RWPE1 (cell line): ENCODE results near the gene VWCE.

Experiments used
- CTCF ChIA-PET: fragments of 350-600 bp; sonication (Branson Sonifier 250); formaldehyde crosslinking; extraction: SDS; loops from one replicate; lab custom pipeline; 2021; lab: Yijun Ruan, JAX
- POLR2A ChIA-PET: fragments of 400-600 bp; formaldehyde crosslinking; extraction: SDS; loops from one replicate; lab custom pipeline; 2020; ENCODE audit warnings: antibody characterized with exemption; ENCODE audit not compliant: low non-redundant PET; lab: Yijun Ruan, JAX
- DNase-seq: peaks from one replicate; pipeline ENCODE4 v3.0.0; 2012; ENCODE audit warnings: low spot score
- H3K27ac ChIP-seq: fragments of 450-650 bp; 2 replicates; pipeline ENCODE4 v1.5.1; 2017
- TF ChIP-seq, protein P1 (sequence below): fragments of 450-650 bp; conservative IDR thresholded peaks from 2 replicates; pipeline ENCODE4 v1.5.1; 2017; ENCODE audit warnings: low read depth, mild to moderate bottlenecking

The VWCE gene

GRCh38 chr11:61302550-61302949 lies 7.4 kb upstream of the VWCE start:
- DNase-seq, result no peak
- ChIA-PET POLR2A (no interaction called here), CTCF (no interaction called here)
- H3K27ac ChIP-seq, result 0 out of 2 replicates have a peak overlapping the region, but pooled peaks have one; percentile 3
- TF ChIP-seq, protein P1, sequence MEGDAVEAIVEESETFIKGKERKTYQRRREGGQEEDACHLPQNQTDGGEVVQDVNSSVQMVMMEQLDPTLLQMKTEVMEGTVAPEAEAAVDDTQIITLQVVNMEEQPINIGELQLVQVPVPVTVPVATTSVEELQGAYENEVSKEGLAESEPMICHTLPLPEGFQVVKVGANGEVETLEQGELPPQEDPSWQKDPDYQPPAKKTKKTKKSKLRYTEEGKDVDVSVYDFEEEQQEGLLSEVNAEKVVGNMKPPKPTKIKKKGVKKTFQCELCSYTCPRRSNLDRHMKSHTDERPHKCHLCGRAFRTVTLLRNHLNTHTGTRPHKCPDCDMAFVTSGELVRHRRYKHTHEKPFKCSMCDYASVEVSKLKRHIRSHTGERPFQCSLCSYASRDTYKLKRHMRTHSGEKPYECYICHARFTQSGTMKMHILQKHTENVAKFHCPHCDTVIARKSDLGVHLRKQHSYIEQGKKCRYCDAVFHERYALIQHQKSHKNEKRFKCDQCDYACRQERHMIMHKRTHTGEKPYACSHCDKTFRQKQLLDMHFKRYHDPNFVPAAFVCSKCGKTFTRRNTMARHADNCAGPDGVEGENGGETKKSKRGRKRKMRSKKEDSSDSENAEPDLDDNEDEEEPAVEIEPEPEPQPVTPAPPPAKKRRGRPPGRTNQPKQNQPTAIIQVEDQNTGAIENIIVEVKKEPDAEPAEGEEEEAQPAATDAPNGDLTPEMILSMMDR, result no peak

DNA sequence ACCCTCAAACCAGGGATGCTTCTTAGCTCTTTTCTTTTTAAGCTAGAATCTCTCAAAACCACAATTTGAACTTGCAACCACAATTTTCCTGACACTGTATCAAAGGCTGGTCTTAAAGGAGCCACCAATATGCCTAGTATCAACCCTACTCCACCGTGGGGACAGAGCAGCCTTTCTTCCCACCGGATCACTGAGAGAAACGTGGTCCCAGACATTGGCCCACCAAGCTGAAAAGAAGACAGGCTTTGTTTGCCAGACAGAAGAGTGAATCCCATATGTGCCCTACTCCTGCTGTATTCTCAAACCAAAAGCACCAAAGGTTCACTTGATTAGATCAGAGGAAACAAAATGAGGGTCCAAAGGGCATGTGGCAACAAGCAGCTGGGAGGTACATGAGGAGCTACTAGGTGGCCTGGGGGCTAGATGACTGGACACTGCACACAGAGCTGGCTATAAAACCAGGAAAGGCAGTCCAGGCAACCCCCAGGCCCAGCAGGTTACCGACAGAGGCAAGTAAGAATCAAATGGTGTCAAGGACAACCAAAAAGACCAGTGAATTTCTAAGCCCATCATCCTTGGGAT lies 3.6 kb upstream of the VWCE start:
- ChIA-PET CTCF (interaction anchor here (0.6 to 0.9 kb wide), 3 partner anchors 28 to 194 kb away, joined by 3 read pairs; no protein-coding TSS in a partner anchor), POLR2A (interaction anchor here (1.1 kb wide), 1 partner anchor 13 kb away, joined by 4 read pairs; no protein-coding TSS in a partner anchor)
- peak overlapping the region; percentile 63 for H3K27ac ChIP-seq
- TF ChIP-seq, protein P1, result no peak
- DNase-seq, result no peak

GRCh38 chr11:61297746-61298145 lies 2.6 kb upstream of the VWCE start:
- H3K27ac ChIP-seq, result peak overlapping the region; percentile 73
- ChIA-PET POLR2A (interaction anchor here (0.6 kb wide), 1 partner anchor 16 kb away, joined by 6 read pairs; no protein-coding TSS in a partner anchor), CTCF (interaction anchor here (0.7 kb wide), 1 partner anchor 193 kb away, joined by 3 read pairs; no protein-coding TSS in a partner anchor)
- peak; percentile 74 for DNase-seq
- TF ChIP-seq, protein P1, result no peak

- peak overlapping the region; percentile 73 for H3K27ac ChIP-seq
- ChIA-PET POLR2A (no interaction called here), CTCF (no interaction called here)
- TF ChIP-seq, protein P1, result no peak
- peak; percentile 41 for DNase-seq
These were observed 2.2 kb upstream of the VWCE start for GRCh38 chr11:61297341-61297740.

DNA sequence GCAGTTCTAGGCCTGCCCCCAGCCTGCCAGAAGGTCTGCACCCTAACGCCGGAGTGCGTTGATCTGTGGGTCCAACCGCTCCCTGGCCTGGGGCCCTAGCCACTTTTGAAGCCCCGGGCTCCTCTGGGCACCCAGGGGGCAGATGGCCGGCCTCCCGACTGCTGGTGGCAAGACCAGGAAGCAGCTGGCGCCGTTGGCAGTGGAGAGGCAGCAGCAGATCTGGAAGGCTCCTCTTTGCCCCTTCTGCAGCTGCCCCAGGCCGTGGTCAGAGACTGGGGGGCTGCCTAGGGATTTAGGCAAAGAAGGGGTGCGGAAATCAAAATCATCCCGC lies 445 bp upstream of the VWCE start:
- peak overlapping the region; percentile 50; the same call in 1 of the 2 replicates for H3K27ac ChIP-seq
- ChIA-PET CTCF (interaction anchor here (1.1 to 2.3 kb wide), 2 partner anchors 41 to 122 kb away, joined by 4 to 15 read pairs; no protein-coding TSS in a partner anchor), POLR2A (no interaction called here)
- DNase-seq, result no peak
- TF ChIP-seq, protein P1, result no peak

- POLR2A ChIA-PET, result no interaction called here
- H3K27ac ChIP-seq, result peak overlapping the region; percentile 50; the same call in 1 of the 2 replicates
- TF ChIP-seq, protein P1, result no peak
- peak; percentile 24 for DNase-seq
- CTCF ChIA-PET, result interaction anchor here (0.5 to 2.3 kb wide), 8 partner anchors 9 to 1615 kb away, joined by 3 to 15 read pairs (median 3); no protein-coding TSS in a partner anchor
These were observed 1.0 kb downstream of the VWCE start for GRCh38 chr11:61293867-61294716.
